Measurements from ENCODE around the gene CDC40.
"Not testable (repeated sequence)": the region's sequence is repeated elsewhere in the genome, so short reads cannot be mapped to it uniquely, and the experiment has no call there.

CDC40 gene

GRCh38 chr6:110250058-110250457, 69.8 kb downstream of the CDC40 start:
- Histone ChIP-seq H3K9me3 (ENCODE audit: control insufficient read depth, low read length) (no peaks in the 10 kb centered on the region), H3K4me3 (ENCODE audit: low read length) (no peak overlapping the region), H3K36me3 (ENCODE audit: control insufficient read depth, insufficient read depth, low read length) (no peaks in the 10 kb centered on the region), H3K27me3 (ENCODE audit: control insufficient read depth, insufficient read depth, low read length) (no peaks in the 10 kb centered on the region), H3K4me1 (ENCODE audit: control insufficient read depth, insufficient read depth, low read length) (no peaks in the 10 kb centered on the region), H3K9ac (ENCODE audit: low read length) (no peak overlapping the region)

DNA sequence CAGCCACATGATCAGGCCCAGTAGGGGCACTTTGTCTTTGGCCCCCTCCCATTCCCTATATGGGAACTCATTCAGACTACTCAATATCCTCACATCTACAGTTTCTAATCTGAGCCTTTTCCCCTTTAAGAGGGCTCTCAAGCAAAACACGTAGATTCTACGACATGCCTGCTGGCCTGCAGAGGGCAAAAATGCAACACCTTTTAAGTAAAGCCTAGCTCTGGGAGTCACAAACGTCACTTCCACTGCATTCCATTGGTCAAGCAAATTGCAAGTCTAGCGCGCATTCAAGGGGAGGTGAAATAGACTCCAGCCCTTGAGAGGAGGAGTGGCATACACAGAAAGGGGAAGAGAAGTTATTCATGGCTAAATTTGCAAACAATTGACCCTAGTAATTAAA, 70.6 kb downstream of the CDC40 start:
- no peaks in the 10 kb centered on the region for H3K4me1 ChIP-seq (ENCODE audit: control insufficient read depth, insufficient read depth, low read length)
- no peak overlapping the region for H3K4me3 ChIP-seq (ENCODE audit: low read length)
- no peaks in the 10 kb centered on the region for H3K36me3 ChIP-seq (ENCODE audit: control insufficient read depth, insufficient read depth, low read length)
- no peak overlapping the region for H3K9ac ChIP-seq (ENCODE audit: low read length)
- H3K27me3 ChIP-seq (ENCODE audit: control insufficient read depth, insufficient read depth, low read length) = no peaks in the 10 kb centered on the region
- H3K9me3 ChIP-seq (ENCODE audit: control insufficient read depth, low read length) = no peaks in the 10 kb centered on the region

DNA sequence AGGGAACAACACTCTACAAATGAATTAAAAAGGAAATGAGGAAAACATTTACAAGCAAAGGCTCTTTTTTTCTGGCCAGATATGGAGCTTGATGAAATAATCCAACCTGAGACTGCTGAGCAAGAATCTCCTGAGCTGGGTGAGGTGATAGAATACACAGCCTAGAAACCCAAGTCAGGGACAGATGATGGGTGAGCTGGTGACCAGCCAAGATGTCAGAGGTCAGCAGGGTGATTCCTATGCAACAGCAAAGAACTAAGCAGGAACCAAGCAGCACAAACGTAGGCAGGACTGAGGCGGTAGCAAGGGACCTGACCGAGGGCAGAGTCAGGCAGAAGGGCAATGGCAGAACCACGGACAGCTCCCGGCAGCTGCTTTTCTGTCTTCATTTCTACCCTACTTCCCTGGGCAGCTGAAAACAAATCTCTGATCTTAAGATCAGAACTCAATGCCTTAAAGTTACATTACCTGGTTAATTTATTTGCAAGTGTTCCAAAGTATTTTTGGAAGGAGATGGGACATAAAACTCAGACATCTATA, 75.1 kb downstream of the CDC40 start:
- Histone ChIP-seq H3K4me1 (ENCODE audit: control insufficient read depth, insufficient read depth, low read length) (no peaks in the 10 kb centered on the region), H3K4me3 (ENCODE audit: low read length) (no peak overlapping the region), H3K9ac (ENCODE audit: low read length) (no peak overlapping the region), H3K27me3 (ENCODE audit: control insufficient read depth, insufficient read depth, low read length) (no peaks in the 10 kb centered on the region), H3K9me3 (ENCODE audit: control insufficient read depth, low read length) (no peaks in the 10 kb centered on the region), H3K36me3 (ENCODE audit: control insufficient read depth, insufficient read depth, low read length) (no peaks in the 10 kb centered on the region)

- Histone ChIP-seq H3K4me1 (ENCODE audit: control insufficient read depth, insufficient read depth, low read length) (no peaks in the 10 kb centered on the region), H3K4me3 (ENCODE audit: low read length) (no peak overlapping the region)
Observed at GRCh38 chr6:110256366-110256765, 76.1 kb downstream of the CDC40 start.

DNA sequence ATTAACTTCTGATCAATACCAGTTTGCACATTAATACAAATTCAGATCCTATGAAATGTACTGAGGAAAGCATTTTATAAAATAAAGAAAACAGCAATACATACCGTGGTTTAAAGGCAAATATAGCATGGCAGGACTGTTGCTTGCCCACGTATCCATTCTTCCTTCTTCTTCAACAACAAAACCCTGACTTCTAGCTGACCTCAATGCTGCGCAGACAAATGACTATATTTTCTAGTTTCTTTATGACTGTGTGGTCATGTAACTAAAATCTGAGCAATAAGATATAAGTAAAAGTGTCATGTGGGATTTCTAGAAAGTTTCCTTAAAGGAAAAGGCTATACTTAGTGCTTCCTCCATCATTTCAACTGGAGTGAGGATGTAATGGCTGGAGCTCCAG, 85.0 kb downstream of the CDC40 start:
- Histone ChIP-seq H3K4me3 (ENCODE audit: low read length) (no peak overlapping the region), H3K27me3 (ENCODE audit: control insufficient read depth, insufficient read depth, low read length) (no peaks in the 10 kb centered on the region), H3K4me1 (ENCODE audit: control insufficient read depth, insufficient read depth, low read length) (no peaks in the 10 kb centered on the region), H3K36me3 (ENCODE audit: control insufficient read depth, insufficient read depth, low read length) (no peaks in the 10 kb centered on the region), H3K9me3 (ENCODE audit: control insufficient read depth, low read length) (no peaks in the 10 kb centered on the region), H3K9ac (ENCODE audit: low read length) (no peak overlapping the region)

More at GRCh38 chr6:110256366-110256765, 76.1 kb downstream of the CDC40 start:
- no peaks in the 10 kb centered on the region for H3K9me3 ChIP-seq (ENCODE audit: control insufficient read depth, low read length)
- no peaks in the 10 kb centered on the region for H3K36me3 ChIP-seq (ENCODE audit: control insufficient read depth, insufficient read depth, low read length)
- no peaks in the 10 kb centered on the region for H3K27me3 ChIP-seq (ENCODE audit: control insufficient read depth, insufficient read depth, low read length)
- no peak overlapping the region for H3K9ac ChIP-seq (ENCODE audit: low read length)

GRCh38 chr6:110266996-110267395, 86.8 kb downstream of the CDC40 start:
- no peak overlapping the region for H3K9ac ChIP-seq (ENCODE audit: low read length)

DNA sequence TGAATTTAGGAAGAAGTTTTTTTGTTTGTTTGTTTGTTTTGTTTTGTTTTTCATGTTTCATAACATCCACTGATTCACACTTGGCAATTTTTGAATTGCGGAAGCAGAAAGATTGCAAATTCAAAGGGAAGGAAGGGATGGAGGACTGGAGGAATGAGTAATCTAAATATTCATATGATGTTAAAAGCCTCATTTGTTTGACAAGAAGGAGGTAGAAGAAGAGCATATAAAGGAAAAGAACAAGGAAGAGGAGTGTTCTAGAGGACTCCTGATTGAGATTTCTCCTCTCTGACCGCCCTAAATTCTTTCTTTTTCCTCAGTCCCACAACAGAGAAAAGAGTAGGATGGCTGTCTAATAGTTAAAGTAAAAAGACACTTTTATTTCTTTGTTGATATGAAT, 89.4 kb downstream of the CDC40 start:
- no peaks in the 10 kb centered on the region for H3K4me1 ChIP-seq (ENCODE audit: control insufficient read depth, insufficient read depth, low read length)
- H3K9ac ChIP-seq (ENCODE audit: low read length) = no peak overlapping the region
- no peaks in the 10 kb centered on the region for H3K9me3 ChIP-seq (ENCODE audit: control insufficient read depth, low read length)
- H3K4me3 ChIP-seq (ENCODE audit: low read length) = no peak overlapping the region
- H3K36me3 ChIP-seq (ENCODE audit: control insufficient read depth, insufficient read depth, low read length) = no peaks in the 10 kb centered on the region
- no peaks in the 10 kb centered on the region for H3K27me3 ChIP-seq (ENCODE audit: control insufficient read depth, insufficient read depth, low read length)

More at GRCh38 chr6:110266996-110267395, 86.8 kb downstream of the CDC40 start:
- no peaks in the 10 kb centered on the region for H3K27me3 ChIP-seq (ENCODE audit: control insufficient read depth, insufficient read depth, low read length)
- H3K36me3 ChIP-seq (ENCODE audit: control insufficient read depth, insufficient read depth, low read length) = no peaks in the 10 kb centered on the region
- no peaks in the 10 kb centered on the region for H3K4me1 ChIP-seq (ENCODE audit: control insufficient read depth, insufficient read depth, low read length)
- H3K9me3 ChIP-seq (ENCODE audit: control insufficient read depth, low read length) = no peaks in the 10 kb centered on the region
- H3K4me3 ChIP-seq (ENCODE audit: low read length) = no peak overlapping the region

DNA sequence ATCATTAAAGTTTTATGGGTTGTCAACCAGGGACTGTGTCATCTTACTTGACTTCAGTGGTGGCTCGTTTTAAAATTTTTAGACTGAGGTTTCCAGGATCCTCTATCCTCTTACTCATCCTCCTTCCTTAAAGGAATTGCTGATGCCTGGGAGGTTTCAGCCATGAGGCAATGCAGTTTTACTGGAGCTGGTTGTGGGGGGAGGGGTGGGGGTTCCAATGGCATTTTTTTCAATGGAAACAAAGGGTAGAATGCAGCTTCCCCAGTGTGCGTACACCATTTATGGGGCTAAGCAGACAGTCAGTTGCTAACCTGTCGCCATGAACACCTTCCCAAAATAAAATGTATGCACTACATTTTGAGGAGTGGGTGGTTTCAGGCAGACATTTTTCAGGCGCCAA, 89.9 kb downstream of the CDC40 start:
- Histone ChIP-seq H3K4me3 (ENCODE audit: low read length) (no peak overlapping the region), H3K4me1 (ENCODE audit: control insufficient read depth, insufficient read depth, low read length) (no peaks in the 10 kb centered on the region), H3K36me3 (ENCODE audit: control insufficient read depth, insufficient read depth, low read length) (no peaks in the 10 kb centered on the region), H3K27me3 (ENCODE audit: control insufficient read depth, insufficient read depth, low read length) (no peaks in the 10 kb centered on the region), H3K9me3 (ENCODE audit: control insufficient read depth, low read length) (no peaks in the 10 kb centered on the region), H3K9ac (ENCODE audit: low read length) (no peak overlapping the region)

- no peaks in the 10 kb centered on the region for H3K9me3 ChIP-seq (ENCODE audit: control insufficient read depth, low read length)
- no peak overlapping the region for H3K9ac ChIP-seq (ENCODE audit: low read length)
- no peaks in the 10 kb centered on the region for H3K36me3 ChIP-seq (ENCODE audit: control insufficient read depth, insufficient read depth, low read length)
- no peaks in the 10 kb centered on the region for H3K4me1 ChIP-seq (ENCODE audit: control insufficient read depth, insufficient read depth, low read length)
- H3K4me3 ChIP-seq (ENCODE audit: low read length) = no peak overlapping the region
- no peaks in the 10 kb centered on the region for H3K27me3 ChIP-seq (ENCODE audit: control insufficient read depth, insufficient read depth, low read length)
Observed at GRCh38 chr6:110271732-110272022, 91.5 kb downstream of the CDC40 start.

DNA sequence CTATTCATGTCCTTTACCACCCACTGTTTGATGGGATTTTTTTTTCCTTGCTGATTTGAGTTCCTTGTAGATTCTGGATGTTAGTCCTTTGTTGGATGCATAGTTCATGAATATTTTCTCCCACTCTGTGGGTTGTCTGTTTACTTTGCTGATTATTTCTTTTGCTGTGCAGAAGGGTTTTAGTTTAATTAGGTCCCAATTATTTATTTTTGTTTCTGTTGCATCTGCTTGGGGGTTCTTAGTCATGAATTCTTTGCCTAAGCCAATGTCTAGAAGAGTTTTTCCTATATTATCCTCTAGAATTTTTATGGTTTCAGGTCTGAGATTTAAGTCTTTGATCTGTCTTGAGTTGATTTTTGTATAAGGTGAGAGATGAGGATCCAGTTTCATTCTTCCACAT, 92.6 kb downstream of the CDC40 start:
- not testable (repeated sequence) for H3K27me3 ChIP-seq (ENCODE audit: control insufficient read depth, insufficient read depth, low read length); H3K9ac ChIP-seq (ENCODE audit: low read length); H3K4me3 ChIP-seq (ENCODE audit: low read length); H3K9me3 ChIP-seq (ENCODE audit: control insufficient read depth, low read length); H3K4me1 ChIP-seq (ENCODE audit: control insufficient read depth, insufficient read depth, low read length); H3K36me3 ChIP-seq (ENCODE audit: control insufficient read depth, insufficient read depth, low read length)

GRCh38 chr6:110277100-110277665, 97.0 kb downstream of the CDC40 start:
- Histone ChIP-seq H3K9me3 (ENCODE audit: control insufficient read depth, low read length) (no peaks in the 10 kb centered on the region), H3K9ac (ENCODE audit: low read length) (no peak overlapping the region), H3K4me3 (ENCODE audit: low read length) (no peak overlapping the region), H3K4me1 (ENCODE audit: control insufficient read depth, insufficient read depth, low read length) (no peaks in the 10 kb centered on the region), H3K27me3 (ENCODE audit: control insufficient read depth, insufficient read depth, low read length) (no peaks in the 10 kb centered on the region), H3K36me3 (ENCODE audit: control insufficient read depth, insufficient read depth, low read length) (no peaks in the 10 kb centered on the region)

Data from mucosa of stomach (tissue), 1 donor.